ENCODE results near the gene NMNAT1.

GRCh38 chr1:9922342-9922741, 20.9 kb upstream of the NMNAT1 start:
- TF ChIP-seq EP300 (IDR thresholded peaks at IDR 0.05; ENCODE audit: borderline replicate concordance) (no peak), CREB1 (IDR thresholded peaks at IDR 0.05; ENCODE audit: low read depth) (no peak), TAF1 (IDR thresholded peaks at IDR 0.05; ENCODE audit: low read depth) (no peak), TEAD4 (IDR thresholded peaks at IDR 0.05) (no peak)
